ENCODE data around the gene FRMD7. TPM values are rescaled to one million over a fixed set of nuclear protein-coding genes. Genes with fewer than 3 reads are reported as not detected.

Gene FRMD7
- total RNA-seq, 1 experiment from 2014 or later = not detected

- WGBS (ENCODE audit: extremely low coverage, insufficient read length, low lambda C conversion rate) = no CpG with 5 or more reads among the region's 3 CpGs
- Histone ChIP-seq H3K9me3 (ENCODE audit: control insufficient read depth, low read depth, low read length) (no peaks in the 10 kb centered on the region), H2BK12ac (ENCODE audit: insufficient read length, low read depth, low read length) (no peak overlapping the region), H2AFZ (ENCODE audit: low read length) (no peak overlapping the region), H3K14ac (ENCODE audit: insufficient read depth, low read length) (no peak overlapping the region), H3K23me2 (ENCODE audit: insufficient read length, low read depth, low read length, poor library complexity, severe bottlenecking) (no peaks in the 10 kb centered on the region), H4K20me1 (ENCODE audit: control insufficient read depth, insufficient read depth, insufficient read length) (no peaks in the 10 kb centered on the region), H2BK20ac (ENCODE audit: low read depth, low read length, poor library complexity, severe bottlenecking) (no peak overlapping the region), H3K79me1 (ENCODE audit: insufficient read depth, low read depth, low read length, poor library complexity, severe bottlenecking) (no peaks in the 10 kb centered on the region), H3K4me1 (ENCODE audit: insufficient read depth, low read length) (peaks cover 4% of the 10 kb centered on the region), H3K27me3 (ENCODE audit: insufficient read depth, low read length) (no peaks in the 10 kb centered on the region), H2AK5ac (ENCODE audit: insufficient read length, low read length) (no peak overlapping the region), H4K91ac (ENCODE audit: insufficient read length, low read depth, low read length) (no peak overlapping the region), H2BK120ac (ENCODE audit: low read depth, low read length, poor library complexity, severe bottlenecking) (no peak overlapping the region), H3T11ph (ENCODE audit: low read length) (no peak overlapping the region), H4K5ac (ENCODE audit: insufficient read length, low read depth, low read length) (no peak overlapping the region), H3K4me2 (ENCODE audit: insufficient read depth, insufficient read length, low read length) (no peak overlapping the region), H3K79me2 (ENCODE audit: insufficient read depth, low read length) (no peaks in the 10 kb centered on the region), H2BK5ac (ENCODE audit: insufficient read length, low read length) (no peak overlapping the region), H3K27ac (ENCODE audit: insufficient read length, low read depth, low read length) (no peak overlapping the region), H3K18ac (ENCODE audit: insufficient read length, low read depth, low read length) (no peak overlapping the region), H2BK15ac (ENCODE audit: low read depth, low read length) (no peak overlapping the region), H3K4ac (ENCODE audit: low read depth, low read length) (no peak overlapping the region), H4K8ac (replicated peaks; ENCODE audit: insufficient read length, low read depth, low read length) (no peak overlapping the region), H3K56ac (ENCODE audit: insufficient read length, low read depth, low read length) (no peak overlapping the region), H3K9ac (ENCODE audit: extremely low read depth, insufficient read length, low read length) (no peak overlapping the region), H3K23ac (ENCODE audit: insufficient read length, low read depth, low read length) (no peak overlapping the region)
- TF ChIP-seq CTCF (conservative IDR thresholded peaks at IDR 0.05) = no peak
- DNase-seq = no peak
- Mint-ChIP-seq H3K27ac (no peak overlapping the region), H3K27me3 (ENCODE audit: low read depth) (no peaks in the 10 kb centered on the region; the same call in 1 of the 2 replicates), H3K9me3 (no peaks in the 10 kb centered on the region), H3K36me3 (ENCODE audit: insufficient read depth in 1 of 3, low read depth in 3 of 3) (no peaks in the 10 kb centered on the region; a peak in 1 of 7 replicates), H3K4me1 (peaks cover 21 to 27% of the 10 kb centered on the region in 2 experiments), H3K4me3 (no peak overlapping the region)
These were observed 8.5 kb downstream of the FRMD7 start for GRCh38 chrX:132119283-132119682.
